OCI-LY1 (cell line): ENCODE data around the gene ZNF540.

Source experiments
- CTCF ChIP-seq: fragments of 200-600 bp; sonication (generic), shearing (Covaris generic); IDR thresholded peaks from 2 replicates; pipeline ENCODE4 v1.5.1; 2017; ENCODE audit warnings: mild to moderate bottlenecking, antibody characterized with exemption, low read length, moderate library complexity, mixed read lengths
- EZH2 ChIP-seq: fragments of 200-600 bp; sonication (generic), shearing (Covaris generic); IDR thresholded peaks from 2 replicates; pipeline ENCODE4 v1.8.0; 2017; ENCODE audit warnings: borderline replicate concordance, mixed run types, mild to moderate bottlenecking, antibody characterized with exemption, low read length, moderate library complexity, mixed read lengths

GRCh38 chr19:37565370-37565669 lies 29.4 kb upstream of the ZNF540 start:
- TF ChIP-seq CTCF (no peak), EZH2 (no peak)
